ENCODE measurements around the gene ZNHIT2.

DNA sequence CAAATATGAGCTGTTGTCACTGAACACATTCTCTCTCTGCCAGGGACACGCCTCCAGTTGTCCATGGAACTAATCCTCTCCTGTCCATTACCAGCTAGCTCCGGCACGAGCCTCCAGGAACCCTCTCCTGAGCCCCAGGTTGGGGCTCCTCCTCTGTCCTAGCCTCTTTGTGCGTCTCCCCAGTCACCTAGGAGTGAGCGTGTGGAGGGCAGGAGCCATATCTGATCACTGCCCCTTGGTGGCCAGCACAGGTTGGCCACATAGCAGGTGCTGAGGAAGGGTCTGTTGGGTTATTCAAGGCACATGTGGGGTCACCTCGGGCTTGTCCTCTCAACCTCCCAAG lies 14.4 kb upstream of the ZNHIT2 start:
- TF ChIP-seq, protein P1, sequence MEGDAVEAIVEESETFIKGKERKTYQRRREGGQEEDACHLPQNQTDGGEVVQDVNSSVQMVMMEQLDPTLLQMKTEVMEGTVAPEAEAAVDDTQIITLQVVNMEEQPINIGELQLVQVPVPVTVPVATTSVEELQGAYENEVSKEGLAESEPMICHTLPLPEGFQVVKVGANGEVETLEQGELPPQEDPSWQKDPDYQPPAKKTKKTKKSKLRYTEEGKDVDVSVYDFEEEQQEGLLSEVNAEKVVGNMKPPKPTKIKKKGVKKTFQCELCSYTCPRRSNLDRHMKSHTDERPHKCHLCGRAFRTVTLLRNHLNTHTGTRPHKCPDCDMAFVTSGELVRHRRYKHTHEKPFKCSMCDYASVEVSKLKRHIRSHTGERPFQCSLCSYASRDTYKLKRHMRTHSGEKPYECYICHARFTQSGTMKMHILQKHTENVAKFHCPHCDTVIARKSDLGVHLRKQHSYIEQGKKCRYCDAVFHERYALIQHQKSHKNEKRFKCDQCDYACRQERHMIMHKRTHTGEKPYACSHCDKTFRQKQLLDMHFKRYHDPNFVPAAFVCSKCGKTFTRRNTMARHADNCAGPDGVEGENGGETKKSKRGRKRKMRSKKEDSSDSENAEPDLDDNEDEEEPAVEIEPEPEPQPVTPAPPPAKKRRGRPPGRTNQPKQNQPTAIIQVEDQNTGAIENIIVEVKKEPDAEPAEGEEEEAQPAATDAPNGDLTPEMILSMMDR (IDR thresholded peaks at IDR 0.05) = no peak
- TF ChIP-seq EZH2 (IDR thresholded peaks at IDR 0.05) (no peak), EZH2phosphoT487 (IDR thresholded peaks at IDR 0.05) (no peak)
